Effector memory CD4-positive, alpha-beta T cell (primary cell): ENCODE measurements around the gene TESK2.
"Not testable (repeated sequence)": the region's sequence is repeated elsewhere in the genome, so short reads cannot be mapped to it uniquely, and the experiment has no call there.

Experiments used
- DNase-seq, 3 donors: peaks; one replicate each; pipeline ENCODE4 v3.0.0-alpha.2; 2020
- H3K27ac ChIP-seq: 2 replicates; pipeline ENCODE4 v1.7.0; 2013; ENCODE audit warnings: mild to moderate bottlenecking, low read length, moderate library complexity; ENCODE audit not compliant: insufficient read depth, poor library complexity, severe bottlenecking
- H3K27me3 ChIP-seq: replicated peaks from 2 replicates; pipeline ENCODE4 v1.7.0; 2013; ENCODE audit warnings: mild to moderate bottlenecking, low read length; ENCODE audit not compliant: insufficient read depth, control insufficient read depth, poor library complexity, severe bottlenecking
- H3K36me3 ChIP-seq: 2 replicates; pipeline ENCODE4 v1.7.0; 2013; ENCODE audit warnings: mild to moderate bottlenecking, low read length, moderate library complexity; ENCODE audit not compliant: control insufficient read depth, insufficient read depth
- H3K4me1 ChIP-seq: 2 replicates; pipeline ENCODE4 v1.7.0; 2013; ENCODE audit warnings: low read length, mild to moderate bottlenecking; ENCODE audit not compliant: control insufficient read depth, insufficient read depth, poor library complexity, severe bottlenecking
- H3K4me3 ChIP-seq: 2 replicates; pipeline ENCODE4 v1.7.0; 2013; ENCODE audit warnings: low read length, low read depth, mild to moderate bottlenecking; ENCODE audit not compliant: insufficient read depth, poor library complexity, severe bottlenecking
- H3K9me3 ChIP-seq: 2 replicates; pipeline ENCODE4 v1.7.0; 2013; ENCODE audit warnings: mild to moderate bottlenecking, low read length, moderate library complexity; ENCODE audit not compliant: control insufficient read depth

Gene TESK2

GRCh38 chr1:45401524-45401923 lies 89.4 kb downstream of the TESK2 start:
- no peak overlapping the region for H3K4me3 ChIP-seq
- H3K4me1 ChIP-seq, result no peaks in the 10 kb centered on the region
- H3K9me3 ChIP-seq, result no peaks in the 10 kb centered on the region
- no peak for DNase-seq
- no peaks in the 10 kb centered on the region for H3K36me3 ChIP-seq
- no peak overlapping the region for H3K27ac ChIP-seq
- no peaks in the 10 kb centered on the region for H3K27me3 ChIP-seq

- Histone ChIP-seq H3K4me1 (no peaks in the 10 kb centered on the region), H3K9me3 (no peaks in the 10 kb centered on the region), H3K4me3 (no peak overlapping the region), H3K36me3 (no peaks in the 10 kb centered on the region), H3K27ac (no peak overlapping the region), H3K27me3 (no peaks in the 10 kb centered on the region)
- no peak for DNase-seq
Measured at GRCh38 chr1:45400049-45400448, 90.9 kb downstream of the TESK2 start.

- Histone ChIP-seq H3K4me3 (no peak overlapping the region), H3K27me3 (no peaks in the 10 kb centered on the region), H3K27ac (no peak overlapping the region), H3K4me1 (no peaks in the 10 kb centered on the region), H3K9me3 (no peaks in the 10 kb centered on the region), H3K36me3 (no peaks in the 10 kb centered on the region)
- no peak for DNase-seq
Measured at GRCh38 chr1:45397285-45397684, 93.7 kb downstream of the TESK2 start.

- DNase-seq, result no peak
- no peaks in the 10 kb centered on the region for H3K36me3 ChIP-seq
- no peaks in the 10 kb centered on the region for H3K27me3 ChIP-seq
- H3K4me1 ChIP-seq, result no peaks in the 10 kb centered on the region
- no peak overlapping the region for H3K4me3 ChIP-seq
- H3K9me3 ChIP-seq, result no peaks in the 10 kb centered on the region
- H3K27ac ChIP-seq, result no peak overlapping the region
Measured at GRCh38 chr1:45395582-45395981, 95.4 kb downstream of the TESK2 start.

GRCh38 chr1:45395051-45395450 lies 95.9 kb downstream of the TESK2 start:
- Histone ChIP-seq H3K4me1 (no peaks in the 10 kb centered on the region), H3K36me3 (no peaks in the 10 kb centered on the region), H3K4me3 (no peak overlapping the region), H3K27ac (no peak overlapping the region), H3K27me3 (no peaks in the 10 kb centered on the region), H3K9me3 (no peaks in the 10 kb centered on the region)
- no peak for DNase-seq

- no peak for DNase-seq
- Histone ChIP-seq H3K4me1 (no peaks in the 10 kb centered on the region), H3K27me3 (no peaks in the 10 kb centered on the region), H3K4me3 (no peak overlapping the region), H3K27ac (no peak overlapping the region), H3K9me3 (no peaks in the 10 kb centered on the region), H3K36me3 (no peaks in the 10 kb centered on the region)
Measured at GRCh38 chr1:45394342-45394741, 96.6 kb downstream of the TESK2 start.

GRCh38 chr1:45393718-45394302 lies 97.2 kb downstream of the TESK2 start:
- H3K4me1 ChIP-seq, result no peaks in the 10 kb centered on the region
- H3K9me3 ChIP-seq, result no peaks in the 10 kb centered on the region
- no peak overlapping the region for H3K4me3 ChIP-seq
- no peaks in the 10 kb centered on the region for H3K27me3 ChIP-seq
- H3K36me3 ChIP-seq, result no peaks in the 10 kb centered on the region
- H3K27ac ChIP-seq, result no peak overlapping the region
- no peak for DNase-seq

- no peak overlapping the region for H3K27ac ChIP-seq
- no peak for DNase-seq
- H3K9me3 ChIP-seq, result no peaks in the 10 kb centered on the region
- H3K4me1 ChIP-seq, result no peaks in the 10 kb centered on the region
- no peak overlapping the region for H3K4me3 ChIP-seq
- H3K36me3 ChIP-seq, result no peaks in the 10 kb centered on the region
- H3K27me3 ChIP-seq, result no peaks in the 10 kb centered on the region
Measured at GRCh38 chr1:45386219-45386618, 104.7 kb downstream of the TESK2 start.

DNA sequence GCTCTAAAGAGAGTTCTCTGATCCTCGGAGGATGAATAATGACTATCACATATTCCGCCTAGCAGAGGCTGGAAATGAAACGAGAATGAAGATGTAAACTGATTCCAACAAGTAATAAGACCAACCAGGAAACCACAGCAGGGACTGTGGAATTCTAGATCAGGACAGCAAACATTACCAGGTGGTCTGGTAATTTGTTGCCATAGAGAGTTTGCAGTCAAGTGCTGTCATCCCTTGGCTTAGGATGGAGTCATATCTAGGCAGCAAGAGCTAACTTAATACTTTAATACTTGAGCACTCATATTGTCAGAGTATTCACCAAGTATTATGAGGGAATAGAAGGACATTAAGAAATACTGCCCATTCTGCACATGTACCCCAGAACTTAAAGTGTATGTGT lies 105.7 kb downstream of the TESK2 start:
- no peak for DNase-seq
- H3K36me3 ChIP-seq, result no peaks in the 10 kb centered on the region
- no peak overlapping the region for H3K27ac ChIP-seq
- H3K4me1 ChIP-seq, result no peaks in the 10 kb centered on the region
- H3K4me3 ChIP-seq, result no peak overlapping the region
- no peaks in the 10 kb centered on the region for H3K27me3 ChIP-seq
- no peaks in the 10 kb centered on the region for H3K9me3 ChIP-seq

- not testable (repeated sequence) for DNase-seq
Measured at GRCh38 chr1:45384213-45384612, 106.8 kb downstream of the TESK2 start.

More at GRCh38 chr1:45384213-45384612, 106.8 kb downstream of the TESK2 start:
- not testable (repeated sequence) for H3K36me3 ChIP-seq, H3K9me3 ChIP-seq, H3K4me3 ChIP-seq, H3K27ac ChIP-seq, H3K27me3 ChIP-seq, H3K4me1 ChIP-seq
